Astrocyte (in vitro differentiated cells and primary cell): ENCODE results near the gene FRMD4A.

Experiments
- EZH2 ChIP-seq: IDR thresholded peaks from 2 replicates; pipeline ENCODE4 v1.6.1; 2012; ENCODE audit warnings: mild to moderate bottlenecking, low read length, inconsistent platforms; ENCODE audit not compliant: insufficient read depth
- TF ChIP-seq, protein P1 (sequence below): IDR thresholded peaks from 2 replicates; pipeline ENCODE4 v1.5.1; 2011; ENCODE audit warnings: low read depth, mild to moderate bottlenecking, inconsistent platforms, low read length, moderate library complexity; ENCODE audit not compliant: insufficient read depth

DNA sequence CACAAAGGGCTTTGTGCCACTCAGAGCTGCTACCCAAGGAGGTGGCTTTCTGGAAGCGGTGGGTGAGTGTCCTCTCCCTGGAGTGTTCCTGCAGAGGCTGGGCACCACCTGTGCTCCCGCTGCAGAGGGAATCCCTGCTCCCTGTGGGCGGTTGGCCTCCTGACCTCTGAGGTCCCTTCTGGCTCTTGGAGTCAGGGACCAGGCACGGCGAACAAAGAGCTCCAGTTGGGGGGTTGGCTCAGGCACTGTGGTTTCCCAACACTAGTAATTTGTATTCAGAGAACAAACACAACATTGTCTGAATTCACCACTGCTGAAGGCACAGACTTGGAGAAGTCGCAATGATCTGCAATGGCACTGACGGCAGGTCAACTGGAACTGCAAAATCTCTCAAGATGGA lies 415.0 kb downstream of the FRMD4A start:
- TF ChIP-seq, protein P1, sequence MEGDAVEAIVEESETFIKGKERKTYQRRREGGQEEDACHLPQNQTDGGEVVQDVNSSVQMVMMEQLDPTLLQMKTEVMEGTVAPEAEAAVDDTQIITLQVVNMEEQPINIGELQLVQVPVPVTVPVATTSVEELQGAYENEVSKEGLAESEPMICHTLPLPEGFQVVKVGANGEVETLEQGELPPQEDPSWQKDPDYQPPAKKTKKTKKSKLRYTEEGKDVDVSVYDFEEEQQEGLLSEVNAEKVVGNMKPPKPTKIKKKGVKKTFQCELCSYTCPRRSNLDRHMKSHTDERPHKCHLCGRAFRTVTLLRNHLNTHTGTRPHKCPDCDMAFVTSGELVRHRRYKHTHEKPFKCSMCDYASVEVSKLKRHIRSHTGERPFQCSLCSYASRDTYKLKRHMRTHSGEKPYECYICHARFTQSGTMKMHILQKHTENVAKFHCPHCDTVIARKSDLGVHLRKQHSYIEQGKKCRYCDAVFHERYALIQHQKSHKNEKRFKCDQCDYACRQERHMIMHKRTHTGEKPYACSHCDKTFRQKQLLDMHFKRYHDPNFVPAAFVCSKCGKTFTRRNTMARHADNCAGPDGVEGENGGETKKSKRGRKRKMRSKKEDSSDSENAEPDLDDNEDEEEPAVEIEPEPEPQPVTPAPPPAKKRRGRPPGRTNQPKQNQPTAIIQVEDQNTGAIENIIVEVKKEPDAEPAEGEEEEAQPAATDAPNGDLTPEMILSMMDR: no peak
- TF ChIP-seq EZH2: no peak
